ENCODE results near the gene SLIT1. TPM values are rescaled to one million over a fixed set of nuclear protein-coding genes. Genes with fewer than 3 reads are reported as not detected.

Gene SLIT1
- total RNA-seq, 1 donor from 2014 or later: under 0.01 TPM

DNA sequence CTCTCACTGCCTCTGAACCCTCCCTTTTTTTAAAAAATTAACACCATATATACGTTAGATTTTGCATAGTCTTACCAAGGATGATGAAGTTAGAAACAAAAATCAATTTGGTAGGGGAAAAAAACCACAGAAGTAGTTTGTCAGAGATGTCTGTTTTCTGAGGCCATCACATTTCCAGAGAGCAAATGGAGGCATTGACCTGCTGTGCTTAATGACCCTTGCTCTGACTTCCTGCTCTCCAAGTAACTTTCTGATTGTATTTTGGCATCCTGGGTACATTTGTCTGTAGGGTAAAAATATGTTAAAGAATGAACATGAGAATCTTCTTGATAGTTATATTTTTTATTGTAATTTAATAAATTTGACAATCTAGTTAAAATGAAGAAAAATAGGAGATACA lies 213.5 kb downstream of the SLIT1 start:
- no peak for DNase-seq (ENCODE audit: low read depth)
- H3K36me3 ChIP-seq (ENCODE audit: control insufficient read depth, insufficient read depth, low read length): no peaks in the 10 kb centered on the region
- FAIRE-seq: no peak
- TF ChIP-seq, protein P1, sequence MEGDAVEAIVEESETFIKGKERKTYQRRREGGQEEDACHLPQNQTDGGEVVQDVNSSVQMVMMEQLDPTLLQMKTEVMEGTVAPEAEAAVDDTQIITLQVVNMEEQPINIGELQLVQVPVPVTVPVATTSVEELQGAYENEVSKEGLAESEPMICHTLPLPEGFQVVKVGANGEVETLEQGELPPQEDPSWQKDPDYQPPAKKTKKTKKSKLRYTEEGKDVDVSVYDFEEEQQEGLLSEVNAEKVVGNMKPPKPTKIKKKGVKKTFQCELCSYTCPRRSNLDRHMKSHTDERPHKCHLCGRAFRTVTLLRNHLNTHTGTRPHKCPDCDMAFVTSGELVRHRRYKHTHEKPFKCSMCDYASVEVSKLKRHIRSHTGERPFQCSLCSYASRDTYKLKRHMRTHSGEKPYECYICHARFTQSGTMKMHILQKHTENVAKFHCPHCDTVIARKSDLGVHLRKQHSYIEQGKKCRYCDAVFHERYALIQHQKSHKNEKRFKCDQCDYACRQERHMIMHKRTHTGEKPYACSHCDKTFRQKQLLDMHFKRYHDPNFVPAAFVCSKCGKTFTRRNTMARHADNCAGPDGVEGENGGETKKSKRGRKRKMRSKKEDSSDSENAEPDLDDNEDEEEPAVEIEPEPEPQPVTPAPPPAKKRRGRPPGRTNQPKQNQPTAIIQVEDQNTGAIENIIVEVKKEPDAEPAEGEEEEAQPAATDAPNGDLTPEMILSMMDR (IDR thresholded peaks at IDR 0.05; ENCODE audit: insufficient read depth, low read length, severe bottlenecking): no peak
- no peaks in the 10 kb centered on the region for H3K27me3 ChIP-seq (ENCODE audit: control insufficient read depth, insufficient read depth, low read length)
- no peak overlapping the region for H3K4me3 ChIP-seq (ENCODE audit: low read depth, low read length)

DNA sequence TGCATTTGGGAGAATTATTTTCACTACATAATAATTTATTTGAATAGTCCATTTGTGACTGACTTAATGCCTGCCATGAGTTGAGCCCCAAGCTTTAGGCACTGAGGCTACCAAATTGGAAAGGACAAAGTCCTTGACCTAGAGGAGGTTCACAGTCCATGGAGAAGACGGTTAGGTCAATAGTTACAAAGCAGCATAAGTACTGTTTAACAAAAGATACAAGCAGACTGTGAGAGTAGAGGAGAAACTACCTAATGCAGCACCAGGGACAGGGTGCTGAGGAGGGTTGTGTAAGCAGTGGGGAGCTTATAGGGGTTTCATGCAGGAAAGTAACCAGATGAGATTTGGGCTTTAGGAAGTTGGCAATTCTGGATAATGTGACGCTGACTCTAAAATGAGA lies 214.4 kb downstream of the SLIT1 start:
- no peak for FAIRE-seq
- no peak for DNase-seq (ENCODE audit: low read depth)
- no peaks in the 10 kb centered on the region for H3K36me3 ChIP-seq (ENCODE audit: control insufficient read depth, insufficient read depth, low read length)
- TF ChIP-seq, protein P1 (IDR thresholded peaks at IDR 0.05; ENCODE audit: insufficient read depth, low read length, severe bottlenecking): no peak
- H3K27me3 ChIP-seq (ENCODE audit: control insufficient read depth, insufficient read depth, low read length): no peaks in the 10 kb centered on the region
- no peak overlapping the region for H3K4me3 ChIP-seq (ENCODE audit: low read depth, low read length)

- Histone ChIP-seq H3K27me3 (ENCODE audit: control insufficient read depth, insufficient read depth, low read length) (no peaks in the 10 kb centered on the region), H3K36me3 (ENCODE audit: control insufficient read depth, insufficient read depth, low read length) (no peaks in the 10 kb centered on the region), H3K4me3 (ENCODE audit: low read depth, low read length) (no peak overlapping the region)
- FAIRE-seq: no peak
- no peak for DNase-seq (ENCODE audit: low read depth)
- TF ChIP-seq, protein P1 (IDR thresholded peaks at IDR 0.05; ENCODE audit: insufficient read depth, low read length, severe bottlenecking): no peak
Observed at GRCh38 chr10:96968682-96969423, 216.9 kb downstream of the SLIT1 start.

DNA sequence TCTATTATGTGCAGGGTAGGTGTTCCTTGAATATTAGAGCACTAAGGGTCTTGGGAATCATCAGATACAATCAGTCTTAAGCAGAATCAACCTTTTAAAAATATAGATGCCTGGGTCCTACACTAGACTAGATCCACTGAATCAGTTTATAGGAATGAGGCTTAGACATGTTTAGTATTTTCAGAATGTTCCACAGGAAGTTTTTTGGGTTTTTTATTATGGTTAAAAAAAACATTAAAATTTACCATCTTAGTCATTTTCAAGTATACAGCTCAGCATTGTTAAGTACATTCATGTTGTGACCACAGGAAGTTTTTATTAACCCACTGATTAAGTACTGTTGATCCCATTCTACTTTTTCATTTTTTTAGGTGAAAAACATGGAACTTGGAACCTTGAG lies 217.9 kb downstream of the SLIT1 start:
- TF ChIP-seq, protein P1 (IDR thresholded peaks at IDR 0.05; ENCODE audit: insufficient read depth, low read length, severe bottlenecking): no peak
- Histone ChIP-seq H3K36me3 (ENCODE audit: control insufficient read depth, insufficient read depth, low read length) (no peaks in the 10 kb centered on the region), H3K4me3 (ENCODE audit: low read depth, low read length) (no peak overlapping the region), H3K27me3 (ENCODE audit: control insufficient read depth, insufficient read depth, low read length) (no peaks in the 10 kb centered on the region)
- FAIRE-seq: no peak
- no peak for DNase-seq (ENCODE audit: low read depth)

DNA sequence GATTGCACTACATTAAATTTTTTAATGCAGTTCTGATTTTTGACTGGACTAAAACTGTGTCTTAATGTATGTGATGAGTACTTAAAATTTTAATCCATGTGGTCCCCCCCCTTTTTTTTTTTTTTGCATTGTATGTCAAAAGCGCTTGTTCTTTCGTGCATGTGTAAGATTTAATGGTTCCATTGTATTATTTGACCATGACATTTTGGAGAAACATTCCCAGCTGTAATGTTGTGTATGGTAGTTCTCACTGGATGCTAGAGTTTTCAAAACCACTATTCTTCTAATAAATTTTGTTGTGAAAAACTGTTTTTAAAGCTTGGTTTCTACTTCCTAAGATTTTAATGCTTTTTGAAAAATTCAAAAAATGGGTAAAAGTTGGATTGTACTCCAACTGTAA lies 221.6 kb downstream of the SLIT1 start:
- H3K27me3 ChIP-seq (ENCODE audit: control insufficient read depth, insufficient read depth, low read length): no peaks in the 10 kb centered on the region
- TF ChIP-seq, protein P1 (IDR thresholded peaks at IDR 0.05; ENCODE audit: insufficient read depth, low read length, severe bottlenecking): no peak
- no peak for FAIRE-seq

DNA sequence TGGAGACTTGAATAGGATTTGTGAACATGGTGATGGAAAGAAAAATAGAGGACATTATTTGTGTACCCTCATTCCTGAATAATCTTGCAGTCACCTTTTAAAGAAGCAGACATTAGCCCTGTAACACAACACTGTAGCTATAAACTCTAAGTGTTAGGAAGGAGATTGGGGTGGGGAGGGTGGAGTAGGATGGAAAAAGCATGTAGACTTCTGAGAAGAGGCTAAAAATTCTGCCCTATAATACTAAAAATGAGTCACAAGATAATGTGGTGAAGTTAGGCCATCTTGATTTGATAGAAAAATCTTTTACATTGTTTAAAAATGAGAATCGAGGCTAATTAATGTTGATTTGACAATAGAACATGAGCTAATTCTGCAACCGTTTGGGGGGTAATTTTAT lies 224.9 kb downstream of the SLIT1 start:
- FAIRE-seq (no peak), DNase-seq (ENCODE audit: low read depth) (no peak)
- Histone ChIP-seq H3K4me3 (ENCODE audit: low read depth, low read length) (no peak overlapping the region), H3K27me3 (ENCODE audit: control insufficient read depth, insufficient read depth, low read length) (no peaks in the 10 kb centered on the region), H3K36me3 (ENCODE audit: control insufficient read depth, insufficient read depth, low read length) (no peaks in the 10 kb centered on the region)
- TF ChIP-seq, protein P1 (IDR thresholded peaks at IDR 0.05; ENCODE audit: insufficient read depth, low read length, severe bottlenecking): no peak

More for the DNA sequence above, 221.6 kb downstream of the SLIT1 start:
- no peak for DNase-seq (ENCODE audit: low read depth)
- no peak overlapping the region for H3K4me3 ChIP-seq (ENCODE audit: low read depth, low read length)
- no peaks in the 10 kb centered on the region for H3K36me3 ChIP-seq (ENCODE audit: control insufficient read depth, insufficient read depth, low read length)
